Motor neuron (in vitro differentiated cells): Measurements from ENCODE around the gene CDKL2. TPM values are rescaled to one million over a fixed set of nuclear protein-coding genes. Genes with fewer than 3 reads are reported as not detected.
"Not testable (repeated sequence)": the region's sequence is repeated elsewhere in the genome, so short reads cannot be mapped to it uniquely, and the experiment has no call there.

Source experiments
- ATAC-seq, 8 experiments: fragments of 200-7000 bp; cut with Tn5 transposase; replicated peaks in 6 of 8; 2 replicates each; pipeline ENCODE4 v1.8.0; 2021; ENCODE audit warnings: mild to moderate bottlenecking in 8 of 8, moderate library complexity in 8 of 8
- H3K27ac ChIP-seq, 2 donors: fragments of 250-450 bp; sonication (Bioruptor Pico); 2 replicates each; pipeline ENCODE4 v1.9.0; 2021; ENCODE audit warnings: antibody characterized with exemption in 2 of 2, mild to moderate bottlenecking in 2 of 2, moderate library complexity in 1 of 2
- H3K4me1 ChIP-seq, 2 donors: fragments of 250-450 bp; sonication (Bioruptor Pico); replicated peaks in 1 of 2; 2 replicates each; pipeline ENCODE4 v1.6.1; 2021; ENCODE audit warnings: antibody characterized with exemption in 2 of 2, mild to moderate bottlenecking in 2 of 2, moderate library complexity in 1 of 2
- H3K4me3 ChIP-seq, 5 donors: fragments of 250-450 bp; sonication (Bioruptor Pico); 2 replicates each; pipeline ENCODE4 v1.9.0; 2021; ENCODE audit warnings: antibody characterized with exemption in 5 of 5, mild to moderate bottlenecking in 5 of 5, moderate library complexity in 4 of 5
- WGBS, 10 experiments: fragments of 450-650 bp; shearing (Covaris generic); methylation state at CpG; one replicate each; pipeline ENCODE4 v1.0.0; 2022; 5-methylcytosine and 5-hydroxymethylcytosine counted together
- in situ Hi-C, 9 experiments: fragments of 400-800 bp; cut with MboI; loops; one replicate each; pipeline ENCODE4 v1.15.0; 2021; ENCODE audit warnings: low sequenced_read_pairs in 9 of 9, low pct_unique_long_range_greater_than_20kb in 2 of 9; ENCODE audit not compliant: unreplicated experiment in 9 of 9
- total RNA-seq, 8 experiments: library from RNA; unstranded; fragments of 300-600 nt; gene quantifications; 2 replicates each; pipeline versions ENCODE4 v1.2.3 to v1.2.4, GENCODE V29; 2022

CDKL2 gene
- total RNA-seq, 8 experiments from 2014 or later = 0.10 to 17.7 (median 3.8) TPM

GRCh38 chr4:75542824-75543223, 87.5 kb downstream of the CDKL2 start:
- H3K4me3 ChIP-seq = no peak overlapping the region
- in situ Hi-C loops = no loop called here
- no peak for ATAC-seq
- H3K4me1 ChIP-seq = no peaks in the 10 kb centered on the region
- H3K27ac ChIP-seq = no peak overlapping the region

GRCh38 chr4:75537308-75537707, 93.0 kb downstream of the CDKL2 start:
- H3K27ac ChIP-seq, in situ Hi-C loops, H3K4me3 ChIP-seq, ATAC-seq, H3K4me1 ChIP-seq: not testable (repeated sequence)
- 80 to 100% (median 94%) methylated on average over 1 to 5 of the region's 6 CpGs; no CpG with 5 or more reads in 2 of the 10 experiments for WGBS, 10 experiments

GRCh38 chr4:75533926-75534325, 96.4 kb downstream of the CDKL2 start:
- H3K4me3 ChIP-seq, ATAC-seq, in situ Hi-C loops, H3K4me1 ChIP-seq, H3K27ac ChIP-seq: not testable (repeated sequence)

GRCh38 chr4:75533339-75533887, 96.9 kb downstream of the CDKL2 start:
- 90 to 100% (median 96%) methylated on average over 2 to 4 of the region's 4 CpGs; no CpG with 5 or more reads in 1 of the 10 experiments for WGBS, 10 experiments
- H3K27ac ChIP-seq, H3K4me1 ChIP-seq, in situ Hi-C loops, ATAC-seq, H3K4me3 ChIP-seq: not testable (repeated sequence)

- in situ Hi-C loops, ATAC-seq, H3K27ac ChIP-seq, H3K4me3 ChIP-seq, H3K4me1 ChIP-seq: not testable (repeated sequence)
- 60 to 100% (median 100%) methylated on average over 1 to 6 of the region's 7 CpGs for WGBS, 10 experiments
These were observed 98.7 kb downstream of the CDKL2 start for GRCh38 chr4:75531536-75532143.

GRCh38 chr4:75530556-75531322, 99.6 kb downstream of the CDKL2 start:
- Histone ChIP-seq H3K4me3 (no peak overlapping the region), H3K27ac (no peak overlapping the region), H3K4me1 (no peaks in the 10 kb centered on the region)
- in situ Hi-C loops = no loop called here
- 0 to 100% (median 60%) methylated on average over 1 to 2 of the region's 2 CpGs; no CpG with 5 or more reads in 3 of the 10 experiments for WGBS, 10 experiments
- ATAC-seq = peak in 3 of 8 experiments; percentile 17 to 61 (median 36)

Other genes with a start within 250 kb of the CDKL2 start
- gene RCHY1, start 116.1 kb downstream of the CDKL2 start, total RNA-seq = 10 to 100 TPM; 18.2 to 43.0 (median 31.7) TPM
- 10 to 100 TPM; 13.4 to 26.5 (median 19.5) TPM for gene THAP6, start 116.1 kb downstream of the CDKL2 start, total RNA-seq
- gene ODAPH, start 74.5 kb downstream of the CDKL2 start, total RNA-seq = under 1 TPM in 5 of 8 experiments, not detected in 3; 0.05 to 1.00 (median 0.27) TPM
- 100 to 1,000 TPM; 137 to 245 (median 178) TPM for gene G3BP2, start 42.9 kb upstream of the CDKL2 start, total RNA-seq
- 10 to 100 TPM; 36.7 to 73.9 (median 61.8) TPM for gene USO1, start 94.0 kb upstream of the CDKL2 start, total RNA-seq